Breast epithelium (tissue), 4 donors: ENCODE data around the gene SPTLC2. TPM values are rescaled to one million over a fixed set of nuclear protein-coding genes. Genes with fewer than 3 reads are reported as not detected.

Experiments
- DNase-seq, 2 donors: peaks; one replicate each; pipeline ENCODE4 v3.0.0-alpha.2; 2019; ENCODE audit warnings: low spot score in 2 of 2
- H3K27ac ChIP-seq, 2 donors: fragments of 200-600 bp; sonication (generic) in 1 of 2; one replicate each; pipeline ENCODE4 v1.5.1; 2016 to 2019; ENCODE audit warnings: mild to moderate bottlenecking in 1 of 2
- H3K27me3 ChIP-seq, 2 donors: fragments of 200-600 bp; sonication (generic) in 1 of 2; one replicate each; pipeline versions ENCODE4 v1.5.1 to v1.6.0; 2017 to 2019; ENCODE audit warnings: control low read depth in 1 of 2, mild to moderate bottlenecking in 1 of 2
- H3K36me3 ChIP-seq: fragments of 200-600 bp; one replicate; pipeline ENCODE4 v1.5.1; 2019
- H3K4me1 ChIP-seq, 2 donors: fragments of 200-600 bp; sonication (generic); one replicate each; pipeline ENCODE4 v1.5.1; 2016 to 2019; ENCODE audit warnings: control low read depth in 1 of 2
- H3K4me3 ChIP-seq, 3 donors: fragments of 200-600 bp; sonication (generic); 1 replicate in 2 of 3; 2 replicates in 1 of 3; pipeline ENCODE4 v1.5.1; 2016 to 2019; ENCODE audit warnings: mild to moderate bottlenecking in 3 of 3, moderate library complexity in 2 of 3
- H3K9me3 ChIP-seq, 2 donors: fragments of 200-600 bp; sonication (generic) in 1 of 2; one replicate each; pipeline ENCODE4 v1.5.1; 2016 to 2019; ENCODE audit warnings: control low read depth in 1 of 2
- POLR2A ChIP-seq: fragments of 450-650 bp; IDR thresholded peaks from one replicate; pipeline ENCODE4 v1.6.1; 2016; ENCODE audit warnings: antibody characterized with exemption, mild to moderate bottlenecking, moderate library complexity
- POLR2AphosphoS5 ChIP-seq, 3 donors: sonication (generic); formaldehyde crosslinking; IDR thresholded peaks; one replicate each; pipeline ENCODE4 v1.6.1; 2017; ENCODE audit warnings: antibody characterized with exemption in 3 of 3
- intact Hi-C: fragments of 100-400 bp; cut with DNase I; formaldehyde crosslinking; loops from one replicate; pipeline ENCODE4 v1.15.1; 2023; ENCODE audit warnings: low total_unique reads
- total RNA-seq, 3 donors: library from RNA; depleted of rRNA; stranded (reverse); fragments of >200 nt; gene quantifications; one replicate each; pipeline ENCODE4 v1.1.0, GENCODE V29; 2016
- TF ChIP-seq, protein P1 (sequence below), 3 donors: fragments of 450-650 bp; IDR thresholded peaks; one replicate each; pipeline ENCODE4 v1.5.1; 2016 to 2017; ENCODE audit warnings: antibody characterized with exemption in 3 of 3, mild to moderate bottlenecking in 3 of 3, moderate library complexity in 3 of 3

SPTLC2 gene
- total RNA-seq, 3 donors from 2014 or later, result 31.2 to 47.2 (median 42.6) TPM

DNA sequence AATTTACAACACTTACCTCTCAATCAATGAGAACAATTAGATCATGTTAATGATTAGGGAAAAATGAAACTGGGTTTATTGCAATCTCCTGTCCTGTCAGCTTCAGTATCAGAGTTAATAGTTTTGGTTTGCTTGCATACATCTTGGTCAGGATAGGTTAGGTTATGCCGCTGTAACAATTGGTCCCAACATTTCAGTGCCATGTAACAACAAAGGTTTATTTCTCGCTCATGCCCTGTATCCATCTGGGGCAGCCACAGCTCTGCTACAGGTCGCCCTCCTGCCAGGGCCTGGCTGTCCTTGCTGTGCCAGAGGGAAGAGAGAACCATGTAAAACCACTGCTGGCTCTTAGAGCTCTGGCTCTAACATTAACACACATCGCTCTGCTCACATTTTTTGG lies 30.5 kb upstream of the SPTLC2 start:
- H3K4me3 ChIP-seq, result no peak overlapping the region
- no peak overlapping the region for H3K27ac ChIP-seq
- H3K36me3 ChIP-seq, result no peaks in the 10 kb centered on the region
- intact Hi-C loops, result no loop called here
- H3K27me3 ChIP-seq, result no peaks in the 10 kb centered on the region
- TF ChIP-seq, protein P1, sequence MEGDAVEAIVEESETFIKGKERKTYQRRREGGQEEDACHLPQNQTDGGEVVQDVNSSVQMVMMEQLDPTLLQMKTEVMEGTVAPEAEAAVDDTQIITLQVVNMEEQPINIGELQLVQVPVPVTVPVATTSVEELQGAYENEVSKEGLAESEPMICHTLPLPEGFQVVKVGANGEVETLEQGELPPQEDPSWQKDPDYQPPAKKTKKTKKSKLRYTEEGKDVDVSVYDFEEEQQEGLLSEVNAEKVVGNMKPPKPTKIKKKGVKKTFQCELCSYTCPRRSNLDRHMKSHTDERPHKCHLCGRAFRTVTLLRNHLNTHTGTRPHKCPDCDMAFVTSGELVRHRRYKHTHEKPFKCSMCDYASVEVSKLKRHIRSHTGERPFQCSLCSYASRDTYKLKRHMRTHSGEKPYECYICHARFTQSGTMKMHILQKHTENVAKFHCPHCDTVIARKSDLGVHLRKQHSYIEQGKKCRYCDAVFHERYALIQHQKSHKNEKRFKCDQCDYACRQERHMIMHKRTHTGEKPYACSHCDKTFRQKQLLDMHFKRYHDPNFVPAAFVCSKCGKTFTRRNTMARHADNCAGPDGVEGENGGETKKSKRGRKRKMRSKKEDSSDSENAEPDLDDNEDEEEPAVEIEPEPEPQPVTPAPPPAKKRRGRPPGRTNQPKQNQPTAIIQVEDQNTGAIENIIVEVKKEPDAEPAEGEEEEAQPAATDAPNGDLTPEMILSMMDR (IDR thresholded peaks at IDR 0.05), result no peak
- TF ChIP-seq POLR2A (no peak), POLR2AphosphoS5 (IDR thresholded peaks at IDR 0.05) (no peak)
- H3K4me1 ChIP-seq, result no peaks in the 10 kb centered on the region
- H3K9me3 ChIP-seq, result no peaks in the 10 kb centered on the region
- no peak for DNase-seq

DNA sequence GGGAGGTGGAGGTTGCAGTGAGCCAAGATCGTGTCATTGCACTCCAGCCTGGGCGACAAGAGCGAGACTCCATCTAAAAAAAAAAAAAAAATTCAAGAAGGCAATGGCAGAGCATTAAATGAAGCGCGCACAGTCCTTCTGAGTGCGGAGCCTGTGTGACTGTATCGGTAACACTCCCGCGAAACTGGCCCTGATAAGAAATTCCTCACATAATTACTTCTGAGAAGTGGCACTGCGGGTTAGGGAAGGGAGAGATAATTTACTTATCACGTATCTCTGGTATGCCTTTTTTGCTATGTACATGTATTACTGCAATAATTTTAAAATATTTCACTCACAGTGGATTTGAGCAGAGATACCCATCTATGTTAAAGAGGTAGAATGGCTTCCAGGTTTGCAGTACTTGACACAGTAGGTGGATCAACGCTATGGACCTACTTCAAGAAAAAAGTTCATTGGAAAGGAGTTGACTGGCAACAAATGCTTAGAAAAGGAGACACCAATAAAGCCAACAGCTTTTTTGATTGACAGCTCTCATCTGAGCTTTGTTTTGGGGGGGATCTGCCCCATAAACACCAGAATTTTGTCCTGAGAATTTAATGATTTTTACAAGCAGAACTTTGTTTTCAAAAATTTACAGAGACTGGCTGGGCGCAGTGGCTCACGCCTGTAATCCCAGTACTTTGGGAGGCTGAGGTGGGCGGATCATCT lies 29.2 kb upstream of the SPTLC2 start:
- Histone ChIP-seq H3K4me1 (no peaks in the 10 kb centered on the region), H3K4me3 (no peak overlapping the region), H3K27me3 (no peaks in the 10 kb centered on the region), H3K27ac (no peak overlapping the region), H3K9me3 (no peaks in the 10 kb centered on the region), H3K36me3 (no peaks in the 10 kb centered on the region)
- intact Hi-C loops, result no loop called here
- DNase-seq, result no peak
- TF ChIP-seq POLR2A (no peak), POLR2AphosphoS5 (IDR thresholded peaks at IDR 0.05) (no peak)
- TF ChIP-seq, protein P1 (IDR thresholded peaks at IDR 0.05), result no peak

DNA sequence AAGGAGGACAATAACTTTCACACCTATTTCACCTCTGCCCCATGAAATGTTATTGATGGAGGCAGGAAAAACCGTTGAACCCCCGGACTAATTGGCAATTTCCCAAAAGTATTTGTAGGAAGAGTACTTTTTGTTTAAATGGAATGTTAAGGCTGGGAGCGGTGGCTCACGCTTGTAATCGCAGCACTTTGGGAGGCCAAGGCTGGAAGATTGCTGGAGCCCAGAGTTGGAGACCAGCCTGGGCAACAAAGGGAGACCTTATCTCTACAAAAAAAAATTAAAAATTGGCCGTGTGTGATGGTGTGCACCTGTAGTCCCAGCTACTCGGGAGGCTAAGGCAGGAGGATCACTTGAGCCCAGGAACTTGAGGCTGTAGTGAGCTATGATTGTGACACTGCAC lies 26.0 kb upstream of the SPTLC2 start:
- no peak for DNase-seq
- H3K36me3 ChIP-seq, result no peaks in the 10 kb centered on the region
- H3K9me3 ChIP-seq, result peaks cover 0 to 5% of the 10 kb centered on the region in 2 donors
- H3K27ac ChIP-seq, result peak overlapping the region; percentile 77 to 95
- peak overlapping the region; percentile 46 to 72 (median 56) for H3K4me3 ChIP-seq
- intact Hi-C loops, result no loop called here
- no peaks in the 10 kb centered on the region for H3K27me3 ChIP-seq
- TF ChIP-seq POLR2AphosphoS5 (IDR thresholded peaks at IDR 0.05), result peak in 1 of 3 donors; percentile 1
- TF ChIP-seq, protein P1 (IDR thresholded peaks at IDR 0.05), result no peak
- no peaks in the 10 kb centered on the region for H3K4me1 ChIP-seq

DNA sequence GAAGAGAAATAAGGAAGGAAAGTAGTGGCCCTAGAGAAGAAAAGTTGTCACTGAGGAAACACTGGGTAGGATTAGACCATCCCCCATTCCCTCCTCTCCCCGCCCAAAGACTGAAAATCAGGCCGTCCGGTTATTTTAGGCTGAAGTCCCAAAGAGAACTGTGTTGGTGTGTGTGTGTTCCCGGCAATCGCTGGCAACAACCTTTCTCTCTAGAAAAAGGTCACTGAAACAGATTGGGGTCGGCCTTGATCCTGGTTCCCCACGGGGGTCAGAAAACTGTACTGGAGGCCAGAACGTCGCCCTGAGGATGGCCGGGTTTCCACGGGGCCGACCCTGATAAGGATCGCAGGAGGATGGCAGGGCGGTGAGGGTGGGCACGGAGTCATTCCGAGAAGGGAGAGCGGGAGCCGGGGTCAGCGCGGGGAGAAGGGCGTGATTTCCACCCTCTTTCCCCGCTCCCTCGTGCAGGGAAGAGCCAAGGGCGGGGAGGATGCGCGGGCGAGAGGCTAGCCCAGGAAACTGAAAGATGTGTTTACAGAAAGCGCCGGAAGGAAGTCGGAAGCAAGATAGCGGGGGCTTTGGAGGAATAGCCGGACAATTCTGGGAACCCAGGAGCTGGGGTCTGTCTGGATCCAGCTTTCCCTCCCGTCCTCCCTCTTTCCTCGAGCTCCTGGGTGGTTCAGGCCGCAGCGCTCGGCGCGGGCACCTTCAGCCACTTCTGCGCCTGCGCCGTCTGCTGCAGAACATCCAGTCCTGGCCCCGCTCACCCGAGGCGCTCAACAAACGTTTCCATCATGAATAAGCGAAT lies 25.3 kb upstream of the SPTLC2 start:
- Histone ChIP-seq H3K4me3 (peak overlapping the region; percentile 46 to 72 (median 56)), H3K36me3 (no peaks in the 10 kb centered on the region), H3K4me1 (no peaks in the 10 kb centered on the region), H3K9me3 (peaks cover 0 to 5% of the 10 kb centered on the region in 2 donors), H3K27ac (peak overlapping the region; percentile 77 to 95), H3K27me3 (no peaks in the 10 kb centered on the region)
- TF ChIP-seq POLR2AphosphoS5 (IDR thresholded peaks at IDR 0.05) (peak in 1 of 3 donors; percentile 21), POLR2A (no peak)
- DNase-seq, result peak; percentile 35 to 63
- intact Hi-C loops, result no loop called here

DNA sequence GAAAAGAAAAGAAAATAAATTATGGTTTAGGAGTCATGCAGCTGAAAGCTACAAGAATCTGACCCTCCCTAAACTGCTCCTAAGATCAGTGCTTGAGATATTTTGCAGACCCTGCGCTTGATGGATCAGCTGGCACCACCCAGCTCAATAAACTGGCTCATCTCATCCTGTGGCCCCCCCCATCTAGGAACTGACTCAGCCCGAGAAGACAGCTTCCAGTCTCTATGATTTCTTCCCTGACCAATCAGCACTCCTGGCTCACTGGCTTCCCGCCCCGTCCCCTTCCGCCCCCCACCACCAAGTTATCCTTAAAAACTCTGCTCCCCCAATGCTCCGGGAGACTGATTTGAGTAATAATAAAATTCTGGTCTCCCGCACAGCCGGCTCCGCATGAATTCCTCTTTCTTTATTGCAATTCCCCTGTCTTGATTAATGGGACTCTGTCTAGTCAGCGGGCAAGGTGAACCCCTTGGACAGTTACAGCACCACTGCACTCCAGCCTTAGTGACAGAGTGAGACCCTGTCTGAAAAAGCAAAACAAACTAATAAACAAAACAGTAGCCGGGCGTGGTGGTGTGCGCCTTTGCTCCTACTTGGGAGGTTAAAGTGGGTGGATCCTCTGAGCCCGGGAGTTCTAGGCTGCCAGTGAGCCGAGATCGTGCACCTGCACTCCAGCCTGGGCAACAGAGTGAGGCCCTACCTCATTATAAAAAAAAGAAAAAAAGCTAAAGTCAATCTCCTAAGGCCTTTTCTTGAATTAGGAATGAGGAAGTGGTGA lies 24.5 kb upstream of the SPTLC2 start:
- TF ChIP-seq POLR2A (no peak), POLR2AphosphoS5 (IDR thresholded peaks at IDR 0.05) (no peak)
- TF ChIP-seq, protein P1 (IDR thresholded peaks at IDR 0.05), result no peak
- H3K9me3 ChIP-seq, result peaks cover 0 to 5% of the 10 kb centered on the region in 2 donors
- no peaks in the 10 kb centered on the region for H3K36me3 ChIP-seq
- intact Hi-C loops, result no loop called here
- H3K27me3 ChIP-seq, result no peaks in the 10 kb centered on the region
- no peaks in the 10 kb centered on the region for H3K4me1 ChIP-seq
- peak overlapping the region; percentile 77 to 95 for H3K27ac ChIP-seq
- H3K4me3 ChIP-seq, result peak overlapping the region; percentile 46 to 72 (median 56)
- no peak for DNase-seq
